ENCODE measurements around the gene MEF2D.

MEF2D gene

DNA sequence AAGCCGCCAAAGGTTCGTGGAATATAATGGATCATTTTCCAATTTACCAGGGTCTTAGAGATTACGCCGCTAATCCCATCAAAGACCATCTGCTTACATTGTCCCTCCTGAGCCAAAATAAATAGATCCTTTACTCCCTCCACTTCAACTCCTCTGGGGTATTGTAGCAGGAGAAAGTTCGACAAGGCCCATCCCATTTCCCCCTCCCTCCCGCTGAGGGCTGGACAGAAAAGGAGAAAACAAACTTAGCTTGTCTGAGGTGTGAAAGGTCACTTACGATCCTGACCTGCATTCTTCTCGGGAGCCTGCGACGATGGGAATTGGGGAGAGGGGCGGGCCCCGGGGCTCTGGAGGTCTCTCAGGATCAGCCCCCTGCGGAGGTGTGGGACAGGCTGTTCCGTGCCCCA lies 60.8 kb downstream of the MEF2D start:
- no peak for DNase-seq

DNA sequence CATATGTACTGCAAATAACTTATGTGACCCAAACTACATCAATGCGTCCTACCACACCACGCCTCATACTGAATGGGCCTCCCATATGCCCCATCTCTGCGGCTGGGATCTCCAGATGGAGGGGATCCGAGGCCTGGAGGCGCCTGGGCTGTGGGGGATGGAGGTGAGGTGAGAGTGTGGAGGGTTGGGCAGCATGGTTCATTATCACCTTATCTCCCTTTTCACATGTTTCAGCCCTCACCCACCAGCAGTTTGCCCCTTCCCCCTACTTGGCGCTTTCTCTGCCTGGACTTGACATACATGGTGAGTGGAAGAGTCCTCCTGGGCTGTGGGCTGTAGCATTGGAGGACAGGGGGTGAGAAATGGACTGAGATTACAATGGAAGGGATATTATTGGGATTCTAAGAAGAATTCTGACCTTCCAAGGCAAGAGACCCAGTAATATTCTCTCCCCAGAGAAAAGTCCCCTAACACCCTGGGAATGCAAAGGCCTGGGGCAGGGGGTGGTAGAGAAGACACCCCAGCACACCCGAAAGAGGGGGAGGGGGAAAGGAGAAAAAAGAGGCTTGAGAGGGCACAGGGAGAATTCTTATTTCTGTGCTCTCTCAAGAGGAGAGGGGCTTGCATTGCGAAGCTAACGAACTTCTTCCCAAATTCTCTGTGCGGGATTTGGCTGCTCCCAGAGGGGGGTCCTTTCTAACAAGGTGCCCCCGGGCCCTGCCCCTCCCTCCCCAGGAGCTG lies 61.4 kb downstream of the MEF2D start:
- DNase-seq, result no peak

DNA sequence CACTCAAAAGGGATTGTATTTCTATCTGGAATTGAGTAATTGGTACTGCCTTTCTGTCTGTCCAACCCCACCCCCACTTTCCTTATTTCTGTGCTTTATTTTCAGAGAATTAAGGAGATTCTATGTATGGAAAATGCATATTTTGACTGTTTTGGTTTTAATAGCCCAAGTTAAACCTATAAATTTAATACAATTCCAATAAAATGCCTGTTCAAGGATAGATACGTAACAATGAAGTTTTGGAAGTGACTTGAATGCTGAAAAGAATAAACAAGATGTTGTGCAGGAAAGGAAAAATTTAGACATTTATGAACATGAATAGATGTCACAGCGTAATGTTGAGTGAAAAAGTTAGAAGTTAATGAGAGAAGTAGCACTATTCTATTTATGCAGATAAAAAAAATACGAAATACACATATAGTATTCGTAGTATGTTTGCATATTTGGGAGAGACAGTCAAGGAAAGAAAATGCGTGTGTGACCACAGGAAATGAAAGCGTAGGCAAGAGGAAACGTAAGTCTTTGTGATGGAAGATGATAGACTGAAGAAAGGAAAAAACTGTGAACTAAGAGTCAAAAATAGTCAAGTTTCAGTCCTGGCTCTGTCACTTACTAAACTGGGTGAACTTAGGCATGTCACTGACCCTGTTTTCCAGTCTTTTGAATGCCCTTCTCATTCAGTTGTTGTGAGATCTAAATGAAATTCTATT lies 62.1 kb downstream of the MEF2D start:
- DNase-seq, result no peak

DNA sequence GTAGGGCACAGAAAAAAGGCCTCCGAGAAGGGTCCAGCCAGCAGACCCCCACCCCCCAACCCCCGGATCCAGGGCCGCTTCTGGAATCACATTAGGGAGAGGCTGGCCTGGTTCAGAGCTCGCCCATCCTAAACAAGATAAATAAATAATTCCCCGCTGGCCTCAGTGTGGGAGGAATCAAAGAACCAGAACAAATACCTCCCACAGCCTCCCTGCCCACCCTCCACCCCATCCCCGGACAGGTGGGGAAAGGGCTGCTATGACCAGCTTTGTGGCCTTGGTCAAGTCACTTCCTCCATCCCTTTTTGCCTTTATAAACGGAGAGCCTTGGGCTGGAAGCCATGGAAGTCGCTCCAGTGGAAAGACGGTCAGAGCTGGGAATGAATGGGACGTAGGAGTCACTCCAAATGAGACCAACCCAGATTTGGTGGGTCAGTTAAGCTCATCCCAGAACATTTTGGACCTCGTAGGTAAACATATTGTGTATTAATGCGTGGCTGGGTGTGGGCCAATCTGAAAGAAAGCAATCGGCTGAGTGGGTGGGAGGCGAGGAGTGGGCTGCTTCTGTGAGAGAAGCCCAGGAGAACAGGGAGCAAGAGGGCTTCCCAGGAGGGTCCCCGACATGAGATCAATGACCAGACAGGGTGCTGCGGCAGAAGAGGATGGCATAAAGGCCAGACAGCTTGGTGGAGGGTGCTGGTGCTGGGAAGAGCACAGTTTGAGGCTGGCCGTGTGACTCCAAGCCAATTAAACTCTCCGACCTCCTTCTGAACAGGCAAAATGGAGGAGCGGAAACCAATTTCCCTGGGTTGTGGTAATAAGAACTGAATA lies 63.3 kb downstream of the MEF2D start:
- no peak for DNase-seq

DNA sequence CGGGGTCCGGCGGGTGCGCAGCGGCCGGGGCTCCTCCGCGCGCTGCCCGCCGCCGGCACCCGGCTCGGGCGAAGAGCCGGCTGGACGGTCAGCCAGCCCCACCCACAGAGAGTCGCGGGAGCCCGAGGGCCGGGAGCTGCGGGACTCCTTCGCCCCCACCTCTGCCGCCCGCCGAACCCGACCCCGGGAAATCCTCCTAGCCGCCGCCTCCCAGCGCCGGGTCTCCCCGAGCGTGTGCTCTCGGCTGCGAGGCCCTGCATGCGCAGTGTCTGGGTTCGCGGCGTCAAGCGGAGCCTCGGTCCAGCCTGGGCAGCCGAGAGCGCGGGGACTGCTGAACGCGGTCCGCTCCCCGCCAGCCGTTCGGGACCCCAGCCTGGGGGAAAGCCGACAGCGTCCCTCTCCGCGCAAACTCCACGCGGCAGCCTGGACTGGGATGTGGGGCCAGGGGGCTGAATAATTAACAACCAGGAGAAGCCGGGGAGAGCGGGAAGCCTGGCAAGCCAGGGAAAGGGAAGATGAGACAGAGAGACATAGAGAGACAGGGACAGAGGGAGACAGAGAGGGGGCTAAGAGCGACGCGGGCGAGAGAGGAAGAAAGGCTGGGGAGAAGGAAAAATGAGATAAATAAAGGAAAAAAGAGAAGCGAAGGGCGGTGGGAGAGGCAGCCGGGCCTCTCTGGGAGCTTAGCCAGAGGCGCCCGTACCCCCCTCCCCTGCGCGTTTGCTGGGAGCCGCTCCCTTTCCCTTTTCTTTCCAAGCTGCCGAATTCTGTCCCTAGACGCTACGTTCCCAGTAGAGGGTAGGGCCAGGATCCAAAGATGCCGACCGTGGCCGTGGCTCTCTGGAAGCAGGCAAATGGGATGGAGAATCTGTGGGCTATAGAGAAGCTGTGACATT lies 64.2 kb downstream of the MEF2D start:
- no peak for DNase-seq

DNA sequence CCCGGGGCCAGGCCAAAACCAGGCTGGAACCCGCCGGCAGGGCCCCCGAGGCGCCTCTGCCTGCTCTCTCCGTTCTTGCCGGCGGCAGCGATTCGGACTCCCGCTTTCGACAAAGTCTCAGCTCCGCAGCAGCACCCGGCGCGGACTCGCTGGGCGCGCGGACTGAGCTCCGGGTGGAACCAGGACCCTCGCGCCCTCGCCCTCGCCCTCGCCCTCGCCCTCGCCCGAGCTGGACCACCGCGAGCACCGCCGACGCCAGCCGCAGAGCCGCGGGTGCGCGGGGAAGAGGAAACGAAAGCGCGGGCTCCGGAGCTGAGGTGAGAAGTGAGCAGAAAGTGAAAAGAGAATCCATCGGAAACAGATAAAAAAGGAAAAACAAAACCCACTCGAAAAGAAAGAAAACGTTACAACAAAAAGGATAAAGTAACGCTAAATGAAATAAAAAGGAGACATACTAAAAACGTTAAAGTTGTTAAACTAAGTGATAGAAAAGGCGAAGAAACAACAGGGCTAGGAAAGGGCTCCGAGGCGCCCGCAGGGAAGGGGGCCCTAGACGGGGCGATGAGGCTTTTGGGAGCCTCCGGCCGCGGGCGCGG lies 64.9 kb downstream of the MEF2D start:
- DNase-seq, result peak; percentile 3 to 22

DNA sequence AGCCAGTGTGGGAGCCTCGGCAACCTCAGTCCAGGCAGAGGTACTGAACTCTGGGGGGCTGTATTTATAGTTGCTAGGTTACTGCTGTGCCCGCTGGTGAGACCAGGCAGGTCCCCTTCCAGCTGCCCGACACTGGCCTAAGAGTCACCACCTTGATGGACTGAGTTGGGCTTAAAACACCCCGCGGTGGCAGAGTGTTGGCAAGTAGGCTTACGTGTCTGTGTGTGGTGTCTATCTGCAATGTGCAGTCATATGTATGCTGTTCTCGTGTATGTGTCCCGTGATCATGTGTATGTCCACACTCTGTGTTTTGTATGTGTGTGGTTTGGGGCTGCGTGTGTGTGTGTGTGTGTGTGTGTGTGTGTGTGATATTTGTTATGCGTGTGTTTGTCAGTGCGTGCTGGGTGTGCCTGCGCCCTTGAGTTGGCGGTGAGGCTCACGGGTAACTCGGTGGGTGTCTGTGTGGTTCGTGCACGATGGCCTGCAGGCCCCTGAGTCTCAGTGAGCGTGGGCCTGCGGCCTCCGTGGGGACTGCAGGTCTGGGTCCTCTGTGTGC lies 65.5 kb downstream of the MEF2D start:
- no peak for DNase-seq

DNA sequence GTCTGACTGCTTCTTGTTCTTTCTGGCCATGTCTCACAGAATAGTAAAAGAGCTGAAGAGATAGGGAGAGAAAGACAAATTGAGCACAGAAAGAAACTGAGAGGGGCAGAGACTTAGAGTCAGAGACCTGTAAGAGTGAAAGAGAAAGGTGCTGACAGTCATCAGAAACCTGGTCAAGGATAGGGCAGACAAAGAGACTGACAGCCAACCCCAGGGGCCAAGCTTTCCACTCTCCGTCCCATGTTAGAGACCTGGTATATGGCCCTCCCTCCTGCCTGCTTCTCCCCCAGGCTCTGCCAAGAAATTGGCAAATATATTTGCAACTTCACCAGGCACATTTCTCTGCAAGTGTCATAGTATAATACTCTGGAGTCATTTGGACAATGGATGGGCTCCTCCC lies 67.0 kb downstream of the MEF2D start:
- no peak for DNase-seq

DNA sequence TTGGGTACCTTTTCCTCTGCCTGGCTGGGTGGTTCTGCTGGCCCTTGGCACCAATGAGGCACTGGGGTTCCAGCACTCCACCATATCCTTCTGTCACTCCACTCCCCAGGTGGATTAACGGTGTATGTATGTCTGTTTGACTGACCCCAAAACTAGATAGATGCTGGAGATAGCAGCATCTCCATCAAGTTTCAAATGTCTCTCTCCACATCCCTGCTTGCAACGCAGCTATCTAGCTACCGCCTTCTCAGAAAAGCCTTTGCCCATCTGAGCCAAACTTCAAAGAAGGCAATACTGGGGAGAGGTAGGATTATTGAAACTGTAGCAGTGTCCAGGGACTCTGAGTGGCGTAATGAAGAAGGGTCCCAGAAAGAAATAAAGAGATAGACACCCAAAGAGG lies 67.5 kb downstream of the MEF2D start:
- DNase-seq, result no peak

DNA sequence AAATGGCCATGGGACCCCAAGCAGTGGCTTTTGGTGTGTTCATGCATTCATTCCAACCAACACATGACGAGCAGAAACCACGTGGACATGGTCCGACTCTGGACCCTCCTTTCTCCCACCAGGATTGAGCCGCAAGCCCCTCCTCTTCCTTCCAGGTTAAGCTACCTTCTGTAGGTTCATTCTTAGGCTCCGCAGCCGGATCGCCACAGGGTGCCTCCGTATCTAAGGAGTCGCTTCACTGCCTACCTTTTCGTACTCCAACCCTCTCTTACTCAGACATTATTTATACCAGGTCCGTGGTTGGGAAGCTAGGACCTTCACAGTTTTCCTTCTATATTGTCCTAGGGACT lies 67.9 kb downstream of the MEF2D start:
- no peak for DNase-seq

DNA sequence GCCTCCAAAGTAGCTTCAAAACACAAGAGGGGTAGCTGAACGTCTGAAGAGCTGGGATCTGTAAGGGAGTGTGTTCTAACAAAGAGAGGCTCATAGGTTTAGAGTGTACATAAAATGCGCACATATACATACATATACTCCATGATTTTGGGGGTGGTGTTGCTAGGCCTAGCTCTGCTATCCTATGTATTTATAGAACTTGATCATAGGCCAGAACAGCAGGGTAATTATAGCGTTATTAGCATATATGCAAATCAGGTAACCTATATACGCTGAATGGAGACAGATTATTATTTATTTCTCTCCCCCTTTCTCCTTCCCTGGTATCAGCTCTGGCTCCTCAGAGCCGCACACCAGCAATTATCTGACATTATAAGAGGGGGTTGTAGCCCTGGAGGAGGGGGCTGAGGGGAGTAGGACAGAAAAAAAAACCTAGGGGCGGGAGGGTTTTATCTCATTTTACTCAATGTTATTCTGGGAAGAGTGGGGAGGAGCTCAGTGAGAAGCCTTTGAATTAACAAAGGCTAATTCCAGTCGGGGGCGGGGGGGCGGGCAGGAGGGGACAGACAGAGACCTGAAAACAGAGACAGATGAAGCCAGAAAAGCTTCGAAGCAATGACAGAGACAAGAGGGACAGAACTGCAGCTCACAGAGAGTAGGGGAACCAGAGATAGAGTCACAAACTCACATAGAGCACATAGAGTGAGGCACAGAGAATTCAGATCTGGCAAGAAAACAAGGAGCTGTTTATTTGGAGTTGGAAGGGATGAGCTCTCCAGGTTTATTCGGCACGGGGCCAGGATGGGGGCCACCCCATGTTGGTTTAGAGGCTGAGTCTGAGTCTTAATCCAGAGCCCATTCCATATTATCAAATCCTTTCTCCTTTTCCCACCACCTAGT lies 68.6 kb downstream of the MEF2D start:
- no peak for DNase-seq

DNA sequence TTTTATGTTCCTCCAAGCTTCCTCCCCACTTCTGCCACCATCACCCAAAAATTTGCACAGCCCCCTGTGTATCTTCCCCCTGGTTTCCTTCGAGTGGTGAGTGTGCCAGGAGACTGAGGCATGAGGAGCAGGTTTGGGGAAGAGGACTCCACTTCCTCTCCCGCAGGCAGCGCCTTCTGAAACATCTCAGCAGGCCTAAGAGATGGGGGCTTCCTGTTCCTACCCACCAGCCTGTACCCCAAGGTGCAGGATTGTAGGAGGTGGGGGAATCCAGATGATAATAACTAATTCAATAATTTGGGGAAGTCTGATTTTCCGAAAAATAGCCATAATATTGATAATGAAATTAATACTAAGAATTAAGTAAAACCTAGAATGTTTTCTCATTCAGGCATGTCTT lies 69.2 kb downstream of the MEF2D start:
- DNase-seq, result no peak

DNA sequence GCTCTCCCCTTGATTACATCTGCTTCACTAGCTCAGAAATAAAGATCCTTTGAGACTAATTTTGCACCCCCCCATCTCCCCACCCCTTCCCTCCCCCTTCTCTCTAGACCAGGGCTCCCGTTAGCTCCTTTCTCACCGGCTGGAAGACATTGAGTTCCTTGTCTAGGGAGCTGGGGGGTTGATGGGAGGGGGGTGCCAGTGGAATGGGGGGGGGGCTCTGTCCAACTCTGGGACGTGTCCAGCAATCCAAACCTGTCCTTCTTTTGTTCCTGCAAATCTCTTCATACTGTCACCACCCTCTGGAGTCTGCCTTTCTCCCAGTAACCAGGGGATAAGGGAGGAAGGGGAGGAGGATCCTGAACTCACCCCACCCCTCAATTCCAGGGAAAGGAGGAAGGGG lies 69.7 kb downstream of the MEF2D start:
- DNase-seq, result no peak

DNA sequence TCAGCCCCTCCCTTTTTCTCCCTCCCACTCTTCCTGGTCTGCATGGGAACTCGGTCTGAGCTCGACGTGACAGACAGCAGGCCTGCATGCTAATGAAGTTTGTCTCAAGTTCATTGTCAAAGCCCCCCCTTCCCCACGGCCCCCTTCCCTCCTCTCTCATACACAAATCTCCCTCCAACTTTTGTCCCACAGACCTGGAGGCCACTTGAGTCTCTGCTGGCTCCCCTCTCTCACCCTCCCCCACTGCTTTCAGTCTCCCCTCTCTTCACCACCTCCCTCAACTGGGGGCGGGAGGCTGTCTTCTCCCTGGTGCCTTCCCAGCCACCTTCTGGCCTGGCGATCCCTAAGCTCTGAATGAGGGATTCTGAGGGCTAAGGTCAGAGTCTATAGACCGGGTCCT lies 70.3 kb downstream of the MEF2D start:
- no peak for DNase-seq

DNA sequence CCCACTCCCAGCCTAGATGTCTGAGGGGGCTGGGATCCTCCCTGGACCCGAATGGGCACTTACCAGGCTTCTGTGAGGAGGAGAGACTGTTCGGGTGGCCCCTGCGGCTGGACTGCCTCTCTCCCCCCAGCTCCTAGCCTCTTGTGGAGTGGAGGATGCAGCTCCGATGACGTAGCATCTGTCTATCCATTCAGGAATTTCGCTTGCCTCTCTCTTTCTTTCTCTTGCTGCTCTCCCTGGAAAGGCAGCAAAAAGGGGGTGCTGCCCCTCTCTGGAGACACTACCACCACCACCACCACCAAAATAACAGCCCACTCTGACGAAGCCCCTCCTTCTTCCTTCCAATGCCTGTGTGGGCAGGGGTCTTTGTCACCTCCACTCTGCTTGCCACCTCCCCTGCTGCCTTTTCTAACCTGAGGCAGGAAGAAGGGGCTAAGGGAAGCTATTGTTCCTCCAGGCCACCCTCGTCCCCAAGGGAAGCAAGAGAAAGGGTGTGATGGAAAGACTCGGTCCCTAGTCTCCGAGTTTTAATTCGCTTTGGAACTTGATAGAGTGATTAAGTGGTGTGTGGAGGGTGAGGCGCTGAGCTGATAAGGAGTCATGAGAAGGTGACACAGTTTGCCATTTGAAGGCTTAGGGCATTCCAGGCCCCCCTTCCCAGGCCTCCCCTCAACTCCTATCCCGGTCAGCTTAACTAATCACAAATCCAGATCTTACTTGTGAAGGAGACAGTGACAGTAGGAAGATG lies 71.1 kb downstream of the MEF2D start:
- DNase-seq, result no peak

DNA sequence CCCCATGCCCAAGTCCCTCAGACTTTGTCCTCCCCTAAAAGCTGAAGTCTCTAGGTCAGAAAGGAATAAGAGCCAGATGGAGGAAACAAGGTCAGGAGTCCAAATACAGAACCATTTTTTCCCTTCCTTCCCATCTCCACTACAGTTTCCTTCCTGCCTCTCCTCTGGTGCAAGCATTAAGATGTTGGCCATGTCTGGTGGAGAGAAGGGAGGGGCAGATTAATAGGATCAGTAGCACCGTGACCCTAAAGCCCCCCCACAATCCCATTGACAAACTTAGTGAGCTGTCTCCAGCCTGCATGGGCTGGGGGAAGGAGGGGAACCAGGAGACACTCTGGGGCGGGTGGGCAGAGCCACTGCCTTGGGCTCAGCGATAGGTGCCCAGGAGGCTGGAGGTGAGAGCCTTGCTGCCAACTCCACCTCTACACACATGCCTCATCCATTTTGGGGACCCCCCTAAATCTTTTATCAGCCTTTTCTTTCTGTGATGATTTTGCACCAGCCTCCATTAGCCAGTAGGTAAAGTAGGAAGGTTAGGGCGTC lies 71.8 kb downstream of the MEF2D start:
- no peak for DNase-seq

DNA sequence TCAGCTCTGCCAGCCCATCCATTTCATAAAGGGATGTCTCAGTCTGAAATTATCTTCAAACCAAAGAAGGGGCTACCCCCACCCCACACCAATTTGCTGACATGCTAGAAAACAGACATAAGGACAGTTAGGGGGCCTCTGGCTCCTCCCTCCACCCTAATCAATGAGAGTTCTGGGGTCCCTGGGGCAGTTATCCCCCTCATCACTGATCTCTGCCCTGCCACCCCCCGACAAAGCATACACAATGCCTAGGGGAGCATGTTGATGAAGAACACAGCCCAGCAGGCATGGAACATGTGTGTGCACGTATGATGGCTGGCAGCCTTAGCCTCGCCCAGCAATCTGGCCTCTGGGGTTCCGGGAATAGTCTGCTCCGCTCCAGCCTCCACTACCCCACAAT lies 72.6 kb downstream of the MEF2D start:
- no peak for DNase-seq

DNA sequence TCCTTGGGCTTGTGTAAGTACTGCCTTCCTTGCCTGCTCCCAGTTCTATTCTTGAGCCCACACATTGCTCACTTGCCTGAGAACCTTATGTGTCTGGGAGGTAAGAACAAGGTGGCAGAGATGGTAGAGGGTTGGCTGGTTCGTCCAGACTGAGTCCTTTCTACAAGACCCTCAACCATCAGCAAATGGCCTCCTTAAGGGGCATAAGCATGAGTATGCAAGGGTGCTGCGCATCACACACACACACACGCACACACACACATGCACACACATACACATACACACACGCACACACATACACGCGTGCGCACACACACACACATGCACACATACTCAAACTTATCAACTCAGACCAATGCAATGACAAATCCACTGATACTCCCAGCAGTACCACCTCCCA lies 74.6 kb downstream of the MEF2D start:
- DNase-seq, result no peak

DNA sequence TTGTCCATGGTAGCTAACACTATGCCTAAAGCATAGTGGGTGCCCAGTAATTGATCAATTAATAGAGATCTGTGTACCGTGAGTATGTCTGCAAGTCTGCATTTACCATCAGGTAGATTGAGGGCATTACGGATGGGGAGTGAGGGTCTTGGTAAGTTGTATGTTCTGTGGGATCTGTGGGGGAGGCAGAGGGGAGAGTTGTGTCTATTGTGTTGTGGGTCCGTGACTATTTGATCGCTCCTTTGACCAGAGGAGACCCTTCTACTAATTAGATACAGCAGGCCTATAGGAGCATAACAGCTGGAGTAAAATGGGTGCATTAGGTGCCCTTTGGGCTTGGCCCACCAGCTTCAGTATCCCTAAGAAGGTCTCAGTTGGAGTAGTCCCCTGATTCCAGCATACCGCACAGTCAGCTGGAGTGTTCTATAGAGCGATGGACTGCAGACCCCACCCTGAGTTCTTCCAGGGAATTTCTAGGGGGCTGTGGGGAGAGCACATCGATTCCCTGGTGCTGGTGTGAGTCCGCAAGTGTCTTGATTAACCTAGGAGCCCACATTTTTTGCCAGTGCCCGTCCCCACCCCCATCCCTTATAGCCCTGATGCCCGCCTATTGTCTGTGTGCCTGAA lies 75.7 kb downstream of the MEF2D start:
- DNase-seq, result no peak
